IMR-90 (cell line): Measurements from ENCODE around the gene HTT-AS. TPM values are rescaled to one million over a fixed set of nuclear protein-coding genes. Genes with fewer than 3 reads are reported as not detected.

Experiments used
- ATAC-seq: fragments of 200-7000 bp; cut with Tn5 transposase; 2 replicates; pipeline ENCODE4 v1.9.1; 2020; ENCODE audit warnings: low read depth, mild to moderate bottlenecking, moderate library complexity
- BruUV-seq: library from RNA; stranded (reverse); fragments of 400-500 nt; replicated peaks from 2 replicates; lab custom pipeline; 2021; lab: Mats Ljungman, UMichigan
- CTCF ChIA-PET: fragments of 300-600 bp; formaldehyde crosslinking; extraction: SDS; loops from one replicate; lab custom pipeline; 2021; ENCODE audit warnings: antibody characterized with exemption; lab: Yijun Ruan, JAX
- POLR2A ChIA-PET: fragments of 300-600 bp; sonication (Branson Sonifier 250); formaldehyde crosslinking; loops from one replicate; lab custom pipeline; 2022; ENCODE audit warnings: antibody characterized with exemption; ENCODE audit not compliant: unreplicated experiment; lab: Charles Lee
- DNase-seq: peaks from one replicate; pipeline ENCODE4 v3.0.0; 2013
- H2AFZ ChIP-seq: replicated peaks from 2 replicates; pipeline ENCODE3; 2013; ENCODE audit warnings: low read length, mild to moderate bottlenecking; ENCODE audit not compliant: poor library complexity
- H2AK5ac ChIP-seq: 2 replicates; pipeline ENCODE4 v1.6.1; 2013; ENCODE audit warnings: low read depth, low read length, inconsistent platforms
- H2AK9ac ChIP-seq: replicated peaks from 2 replicates; pipeline ENCODE3; 2013; ENCODE audit warnings: mild to moderate bottlenecking, low read depth, low read length, moderate library complexity; ENCODE audit not compliant: poor library complexity
- H2BK120ac ChIP-seq: 2 replicates; pipeline ENCODE4 v1.6.1; 2013; ENCODE audit warnings: low read depth, low read length, inconsistent platforms
- H2BK15ac ChIP-seq: 3 replicates; pipeline ENCODE4 v1.6.1; 2013; ENCODE audit warnings: low read depth, low read length, inconsistent platforms
- H2BK20ac ChIP-seq: 2 replicates; pipeline ENCODE4 v1.6.1; 2013; ENCODE audit warnings: low read depth, mild to moderate bottlenecking, inconsistent platforms, low read length, moderate library complexity
- H2BK5ac ChIP-seq: 2 replicates; pipeline ENCODE4 v1.6.1; 2013; ENCODE audit warnings: mild to moderate bottlenecking, low read depth, low read length, inconsistent platforms; ENCODE audit not compliant: poor library complexity, severe bottlenecking
- H3K14ac ChIP-seq: replicated peaks from 2 replicates; pipeline ENCODE4 v1.6.1; 2013; ENCODE audit warnings: low read depth, low read length, inconsistent platforms
- H3K18ac ChIP-seq: 2 replicates; pipeline ENCODE4 v1.6.1; 2013; ENCODE audit warnings: low read depth, low read length, control low read depth
- H3K23ac ChIP-seq: 2 replicates; pipeline ENCODE4 v1.6.1; 2013; ENCODE audit warnings: low read depth, low read length, inconsistent platforms
- H3K27ac ChIP-seq: 2 replicates; pipeline ENCODE4 v1.5.1; 2013; ENCODE audit warnings: mild to moderate bottlenecking, control low read depth, low read length; ENCODE audit not compliant: insufficient read depth
- H3K27me3 ChIP-seq: 2 replicates; pipeline ENCODE4 v1.6.1; 2013; ENCODE audit warnings: low read length; ENCODE audit not compliant: control insufficient read depth, insufficient read depth
- H3K36me3 ChIP-seq: 2 replicates; pipeline ENCODE4 v1.6.1; 2013; ENCODE audit warnings: low read length, mixed read lengths; ENCODE audit not compliant: control insufficient read depth, insufficient read depth
- H3K4ac ChIP-seq: 2 replicates; pipeline ENCODE4 v1.6.1; 2013; ENCODE audit warnings: low read depth, low read length, inconsistent platforms
- H3K4me1 ChIP-seq: 2 replicates; pipeline ENCODE4 v1.6.1; 2013; ENCODE audit warnings: low read length, mixed read lengths; ENCODE audit not compliant: control insufficient read depth, insufficient read depth
- H3K4me2 ChIP-seq: 2 replicates; pipeline ENCODE4 v1.6.1; 2013; ENCODE audit warnings: low read depth, mild to moderate bottlenecking, control low read depth, low read length, moderate library complexity
- H3K4me3 ChIP-seq: 2 replicates; pipeline ENCODE4 v1.5.1; 2013; ENCODE audit warnings: low read depth, mild to moderate bottlenecking, control low read depth, low read length, moderate library complexity; ENCODE audit not compliant: insufficient read depth
- H3K56ac ChIP-seq: 2 replicates; pipeline ENCODE4 v1.6.1; 2013; ENCODE audit warnings: low read length, inconsistent platforms; ENCODE audit not compliant: insufficient read depth; ENCODE audit errors: extremely low read depth
- H3K79me1 ChIP-seq, 2 experiments: 2 replicates each; pipeline ENCODE4 v1.6.1; 2013; ENCODE audit warnings: low read length in 2 of 2, inconsistent platforms in 1 of 2, low read depth in 1 of 2
- H3K9ac ChIP-seq: 2 replicates; pipeline ENCODE4 v1.6.1; 2013; ENCODE audit warnings: low read depth, low read length, control low read depth
- H3K9me1 ChIP-seq: 2 replicates; pipeline ENCODE4 v1.6.1; 2013; ENCODE audit warnings: low read length, inconsistent platforms; ENCODE audit not compliant: insufficient read depth
- H3K9me3 ChIP-seq: 2 replicates; pipeline ENCODE4 v1.6.1; 2013; ENCODE audit warnings: low read length; ENCODE audit not compliant: control insufficient read depth, insufficient read depth
- H4K20me1 ChIP-seq: 2 replicates; pipeline ENCODE4 v1.6.1; 2013; ENCODE audit warnings: low read length, inconsistent platforms; ENCODE audit not compliant: insufficient read depth
- H4K5ac ChIP-seq: 2 replicates; pipeline ENCODE4 v1.6.1; 2013; ENCODE audit warnings: mild to moderate bottlenecking, low read depth, low read length, control low read depth
- H4K8ac ChIP-seq, 2 experiments: 2 replicates each; pipeline ENCODE4 v1.6.1; 2013; ENCODE audit warnings: low read depth in 2 of 2, low read length in 2 of 2, control low read depth in 1 of 2, inconsistent platforms in 1 of 2
- H4K91ac ChIP-seq: 2 replicates; pipeline ENCODE4 v1.6.1; 2013; ENCODE audit warnings: low read depth, low read length, inconsistent platforms; ENCODE audit not compliant: insufficient read depth
- CEBPB ChIP-seq: IDR thresholded peaks from 2 replicates; pipeline ENCODE4 v1.6.1; 2012; ENCODE audit warnings: low read depth, low read length, improper control_type of control experiment
- MXI1 ChIP-seq: IDR thresholded peaks from 2 replicates; pipeline ENCODE4 v1.6.1; 2012; ENCODE audit warnings: low read depth, mild to moderate bottlenecking, low read length, moderate library complexity, borderline replicate concordance
- RAD21 ChIP-seq: IDR thresholded peaks from 2 replicates; pipeline ENCODE4 v1.6.1; 2012; ENCODE audit warnings: low read length, improper control_type of control experiment
- WGBS, 2 experiments: methylation state at CpG; one replicate each; pipeline versions ENCODE4 v1.1.5 to v1.1.7; 2013; ENCODE audit warnings: missing lambda C conversion rate in 2 of 2; ENCODE audit not compliant: insufficient read length in 1 of 2; ENCODE audit errors: extremely low coverage in 2 of 2; 5-methylcytosine and 5-hydroxymethylcytosine counted together
- dilution Hi-C: fragments of 300-500 bp; cut with HindIII; formaldehyde crosslinking; loops from one replicate; pipeline ENCODE4 v1.14.3; 2018; ENCODE audit warnings: low sequenced_read_pairs; ENCODE audit not compliant: unreplicated experiment
- in situ Hi-C: fragments of 300-500 bp; cut with MboI; formaldehyde crosslinking; loops from 3 replicates; pipeline ENCODE4 v1.14.3; 2019; ENCODE audit warnings: low sequenced_read_pairs, inconsistent platforms, mixed read lengths
- intact Hi-C: fragments of 100-400 bp; cut with micrococcal nuclease; formaldehyde crosslinking; loops from 2 replicates; pipeline ENCODE4 v1.10.0; 2022
- polyA plus RNA-seq, 3 experiments: library from polyadenylated mRNA; depleted of rRNA; stranded (reverse); fragments of >200 nt; gene quantifications; 2 replicates each; pipeline ENCODE4 v1.2.3, GENCODE V29; 2012; ENCODE audit warnings: low replicate concordance in 1 of 3
- total RNA-seq: library from RNA; depleted of rRNA; stranded (reverse); fragments of >200 nt; gene quantifications from 2 replicates; pipeline ENCODE4 v1.2.3, GENCODE V29; 2012

Gene HTT-AS
- total and polyA plus RNA-seq, 2 of the 4 experiments (the other 2 are of a cell fraction): not detected

- H2AFZ ChIP-seq: no peak overlapping the region
- no peaks in the 10 kb centered on the region for H3K36me3 ChIP-seq
- H3K9me1 ChIP-seq: no peaks in the 10 kb centered on the region
- no peak overlapping the region for H2AK9ac ChIP-seq
- CTCF ChIA-PET: no interaction called here
- no peaks in the 10 kb centered on the region for H4K20me1 ChIP-seq
- no peak overlapping the region for H3K9ac ChIP-seq
- H2AK5ac ChIP-seq: no peak overlapping the region
- peaks cover 2% of the 10 kb centered on the region; the same call in 1 of the 2 replicates for H3K4me1 ChIP-seq
- H3K4me3 ChIP-seq: no peak overlapping the region
- H2BK5ac ChIP-seq: no peak overlapping the region
- no peak overlapping the region for H4K5ac ChIP-seq
- no TSS peak for BruUV-seq
- in situ Hi-C loops: no loop called here
- H3K79me1 ChIP-seq: no peaks in the 10 kb centered on the region
- H3K27ac ChIP-seq: no peak overlapping the region
- H3K14ac ChIP-seq: no peak overlapping the region
- peak; percentile 29; the same call in 1 of the 2 replicates for TF ChIP-seq CEBPB
- TF ChIP-seq RAD21: no peak
- 0 out of 2 replicates have a peak, but pooled peaks have one; percentile 22 for TF ChIP-seq MXI1
- POLR2A ChIA-PET: no interaction called here
- dilution Hi-C loops: no loop called here
- H2BK120ac ChIP-seq: no peak overlapping the region
- ATAC-seq (peak; percentile 91), DNase-seq (peak; percentile 76)
- peaks cover 30% of the 10 kb centered on the region for H3K27me3 ChIP-seq
- no peak overlapping the region for H3K4ac ChIP-seq
- 59% methylated on average over 6 of the region's 12 CpGs; no CpG with 5 or more reads in 1 of the 2 experiments for WGBS, 2 experiments
- H3K9me3 ChIP-seq: no peaks in the 10 kb centered on the region
- H2BK15ac ChIP-seq: no peak overlapping the region
- H2BK20ac ChIP-seq: no peak overlapping the region
- no peak overlapping the region for H3K56ac ChIP-seq
- H3K4me2 ChIP-seq: peak overlapping the region; percentile 11; the same call in 1 of the 2 replicates
- intact Hi-C loops: no loop called here
- no peak overlapping the region for H3K18ac ChIP-seq
- no peak overlapping the region for H3K23ac ChIP-seq
- no peak overlapping the region for H4K8ac ChIP-seq
- H4K91ac ChIP-seq: no peak overlapping the region
Observed at GRCh38 chr4:3062471-3062870, 11.9 kb downstream of the HTT-AS start.
